Retinal pigment epithelial cell (primary cell): ENCODE results near the gene OR5F1.

Experiments used
- DNase-seq: peaks from one replicate; pipeline ENCODE4 v3.0.0-alpha.2; 2010; ENCODE audit warnings: low read depth
- H3K4me3 ChIP-seq: 2 replicates; pipeline ENCODE4 v1.5.1; 2011; ENCODE audit warnings: mild to moderate bottlenecking, low read length, control low read depth, moderate library complexity
- CTCF ChIP-seq: conservative IDR thresholded peaks from 2 replicates; pipeline ENCODE4 v1.5.1; 2011; ENCODE audit warnings: low read depth, low read length, control low read depth, inconsistent platforms

Gene OR5F1

GRCh38 chr11:55994525-55994924 lies at the start of gene OR5F1:
OR5F1 (minus strand) TSS chr11:55994625; CDS start chr11:55994625, 0 bp downstream.
- no peak for TF ChIP-seq CTCF
- DNase-seq = no peak
- no peak within 1 kb of the TSS for H3K4me3 ChIP-seq

GRCh38 chr11:56027354-56027753 lies 32.9 kb upstream of the OR5F1 start, which contains the start of gene OR5AS1:
OR5AS1 (plus strand) TSS chr11:56027654; CDS start chr11:56030419, 2,765 bp downstream.
- no peak for TF ChIP-seq CTCF
- no peak for DNase-seq
- H3K4me3 ChIP-seq = no peak within 1 kb of the TSS

GRCh38 chr11:56013805-56014204 lies 19.4 kb upstream of the OR5F1 start:
- no peak overlapping the region for H3K4me3 ChIP-seq

GRCh38 chr11:56010716-56011115 lies 16.3 kb upstream of the OR5F1 start:
- DNase-seq = no peak
- no peak for TF ChIP-seq CTCF
- no peak overlapping the region for H3K4me3 ChIP-seq

More at GRCh38 chr11:56013805-56014204, 19.4 kb upstream of the OR5F1 start:
- no peak for TF ChIP-seq CTCF
- no peak for DNase-seq

GRCh38 chr11:55970935-55971334 lies 23.5 kb downstream of the OR5F1 start:
- no peak for DNase-seq
- TF ChIP-seq CTCF = no peak

GRCh38 chr11:55969845-55970244 lies 24.6 kb downstream of the OR5F1 start, which contains the start of gene OR10AG1:
OR10AG1 (minus strand) TSS chr11:55969945; CDS start chr11:55969907, 38 bp downstream.
- no peak for DNase-seq
- H3K4me3 ChIP-seq = no peak within 1 kb of the TSS
- no peak for TF ChIP-seq CTCF

More at GRCh38 chr11:55970935-55971334, 23.5 kb downstream of the OR5F1 start:
- no peak overlapping the region for H3K4me3 ChIP-seq

GRCh38 chr11:55967914-55968313 lies 26.5 kb downstream of the OR5F1 start:
- no peak for TF ChIP-seq CTCF
- no peak for DNase-seq
- H3K4me3 ChIP-seq = no peak overlapping the region
